Right forelimb (tissue), 1 donor: ENCODE measurements around the gene UGT1A6.
A peak's percentile ranks its signal among the peaks of the same experiment; 100 is the strongest.

Experiments used
- DNase-seq: peaks from one replicate; pipeline ENCODE4 v3.0.0-alpha.2; 2018

Gene UGT1A6

DNA sequence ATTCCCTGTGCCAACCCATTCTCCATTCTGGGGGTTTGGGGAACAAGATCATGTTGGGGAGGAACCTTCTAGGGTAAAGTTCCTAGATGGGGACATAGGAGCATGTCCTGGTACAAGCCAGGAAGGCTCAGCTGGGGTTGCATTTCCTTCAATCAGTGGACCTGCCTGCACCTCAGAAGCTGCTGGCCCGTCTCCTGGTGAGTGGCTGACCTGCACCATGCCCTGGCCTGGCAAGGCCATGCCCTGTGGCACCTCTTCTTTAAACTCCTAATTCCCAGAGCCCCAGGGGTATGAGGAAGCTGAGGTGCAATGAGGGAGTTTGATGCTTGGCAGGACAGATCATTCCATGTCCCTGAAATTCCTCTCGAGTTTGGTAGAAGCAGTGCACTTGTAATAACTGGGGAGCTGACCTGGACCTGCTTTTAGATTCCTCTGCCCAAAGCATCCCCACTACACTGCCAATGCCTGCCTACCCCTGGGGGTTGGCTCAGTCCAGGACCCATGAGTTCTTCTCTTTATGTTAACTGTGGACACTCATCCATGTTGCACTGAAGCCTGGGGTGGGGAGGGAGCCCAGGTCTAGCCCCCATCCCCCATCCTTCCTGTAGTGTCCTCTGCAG is 110.7 kb downstream of the UGT1A6 start:
- peak; percentile 16 for DNase-seq

DNA sequence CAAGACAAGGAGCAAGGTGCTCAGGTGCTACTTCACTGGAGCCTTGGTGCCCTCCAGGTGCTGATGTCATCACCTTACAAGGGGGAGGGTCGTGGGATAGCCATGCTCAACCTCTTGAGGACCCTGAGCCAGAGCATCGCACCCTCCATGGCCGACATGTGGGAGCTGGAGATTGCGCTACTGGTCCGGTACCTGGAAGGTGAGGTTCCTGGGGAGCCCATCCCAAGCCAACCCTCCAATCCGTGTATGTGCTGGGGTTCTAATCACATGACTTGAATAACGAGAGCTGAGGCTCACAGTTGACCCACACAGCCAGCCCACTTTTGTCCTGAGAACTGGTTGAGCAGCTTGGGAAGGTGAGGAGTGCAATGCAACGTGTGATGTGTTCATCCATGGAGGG is 111.3 kb downstream of the UGT1A6 start:
- peak; percentile 25 for DNase-seq

DNA sequence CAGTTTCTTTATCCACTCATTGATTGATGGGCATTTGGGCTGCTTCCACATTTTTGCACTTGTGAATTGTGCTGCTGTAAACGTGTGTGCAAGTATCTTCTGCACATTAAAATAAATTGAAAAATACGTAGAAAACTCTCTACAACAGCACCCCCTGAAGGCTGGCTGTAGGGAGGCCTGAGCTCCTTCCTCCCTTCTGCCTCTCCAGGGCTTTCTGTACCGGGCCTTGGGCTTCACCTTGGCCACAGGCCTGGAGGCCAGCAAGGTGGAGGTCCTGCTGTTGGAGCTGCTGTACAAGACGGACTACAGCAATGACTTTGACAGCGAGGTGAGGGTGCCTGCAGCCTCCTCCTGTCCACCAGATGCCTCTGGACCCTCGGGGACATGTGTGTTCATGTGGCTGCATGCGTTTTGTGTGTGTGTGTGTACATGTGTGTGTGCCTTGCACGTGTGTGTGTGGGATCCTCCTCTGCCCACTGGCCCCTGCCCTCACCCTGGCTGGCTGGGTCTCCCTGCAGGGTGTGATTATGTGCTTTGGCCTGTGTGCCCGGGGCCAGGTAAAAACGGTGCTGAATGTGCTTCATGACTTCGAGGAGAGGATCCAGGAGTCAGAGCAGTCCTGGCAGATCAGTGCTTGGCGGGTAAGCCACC is 114.7 kb downstream of the UGT1A6 start:
- DNase-seq, result peak; percentile 39

- DNase-seq, result peak; percentile 9
Measured at GRCh38 chr2:233807966-233808935, 115.6 kb downstream of the UGT1A6 start.

- DNase-seq, result peak; percentile 18
Measured at GRCh38 chr2:233810385-233810784, 117.7 kb downstream of the UGT1A6 start.

DNA sequence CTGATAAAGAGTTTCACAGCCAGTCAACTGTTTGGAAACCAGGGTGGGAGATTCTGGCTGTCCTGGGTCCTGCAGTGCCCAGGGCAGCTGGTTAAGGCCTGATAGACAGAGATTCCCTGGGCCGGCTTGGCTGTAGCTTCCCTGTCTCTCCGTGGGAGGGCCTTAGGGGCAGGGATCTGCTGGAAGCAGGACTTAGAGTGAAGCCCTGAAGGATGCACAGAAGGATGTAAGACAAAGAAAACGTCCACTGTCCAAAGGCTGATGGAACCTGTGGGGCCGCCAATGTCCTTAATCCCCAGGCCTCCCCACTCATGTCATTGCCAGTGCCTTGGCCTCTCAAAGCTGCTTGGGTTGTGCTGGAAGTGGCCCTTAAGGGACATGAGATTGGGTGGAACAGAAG is 118.4 kb downstream of the UGT1A6 start:
- DNase-seq, result no peak

DNA sequence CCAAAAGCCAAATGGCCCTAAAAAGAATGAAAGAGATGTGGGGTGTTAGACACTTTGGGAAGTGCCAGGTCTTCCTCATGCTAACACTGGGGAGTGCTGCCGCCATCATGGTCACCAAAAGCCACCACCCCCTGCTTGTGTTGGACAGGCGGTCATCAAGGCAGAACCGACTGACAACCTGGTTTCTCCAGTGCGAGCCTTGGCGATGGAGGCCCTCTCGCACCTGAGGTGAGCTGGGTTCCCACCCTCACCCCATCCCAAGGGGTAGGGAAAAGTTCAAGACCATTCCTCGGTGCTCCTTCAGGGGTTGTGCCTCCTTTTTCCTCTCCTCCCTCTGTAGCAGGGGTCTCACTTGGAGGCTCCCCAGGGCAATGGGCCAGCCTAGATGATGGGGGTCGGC is 119.0 kb downstream of the UGT1A6 start:
- DNase-seq, result peak; percentile 18

DNA sequence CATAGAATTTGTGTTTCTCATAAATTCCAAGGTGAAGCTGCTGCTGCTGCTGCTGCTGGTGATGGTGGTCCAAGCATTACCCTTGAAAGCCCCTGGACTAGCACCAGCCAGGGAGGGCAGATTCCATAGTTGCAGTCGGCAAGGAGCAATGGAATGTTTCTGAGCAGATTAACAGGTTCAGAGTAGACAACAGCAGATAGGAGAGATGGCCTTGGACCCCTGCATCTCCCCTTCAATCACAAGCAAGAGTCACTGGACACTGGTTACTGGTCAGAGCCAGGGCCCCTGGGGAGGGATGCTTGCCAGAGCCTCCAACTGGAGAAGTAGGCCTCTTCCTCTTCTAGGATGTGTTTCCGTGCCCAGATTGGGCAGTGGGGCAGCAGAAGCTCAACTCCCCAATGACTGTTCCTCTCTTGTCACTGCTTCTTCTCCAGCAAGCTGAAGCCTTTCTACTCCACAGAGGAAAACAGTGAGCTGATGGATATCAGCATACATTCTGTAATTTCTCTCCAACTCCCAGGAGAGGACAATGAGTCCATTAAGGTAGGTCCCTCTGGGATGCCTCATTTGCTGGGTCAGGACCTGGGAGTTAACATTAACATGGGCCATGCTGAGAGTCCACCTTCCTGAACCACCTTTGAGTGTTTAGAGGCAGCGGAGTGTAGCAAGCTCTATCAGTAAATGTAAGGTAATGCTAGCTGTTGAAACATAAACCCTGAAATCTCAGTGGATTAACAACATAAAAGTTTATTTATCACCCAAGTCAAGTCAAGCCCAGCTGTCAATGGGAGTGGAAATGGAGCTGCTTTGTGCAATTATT is 120.8 kb downstream of the UGT1A6 start:
- peak; percentile 5 for DNase-seq

GRCh38 chr2:233814056-233814835 is 121.6 kb downstream of the UGT1A6 start:
- peak; percentile 34 for DNase-seq

- DNase-seq, result no peak
Measured at GRCh38 chr2:233815861-233816260, 123.2 kb downstream of the UGT1A6 start.

- DNase-seq, result peak; percentile 7
Measured at GRCh38 chr2:233816334-233816733, 123.6 kb downstream of the UGT1A6 start.

- DNase-seq, result peak; percentile 34
Measured at GRCh38 chr2:233816771-233817170, 124.1 kb downstream of the UGT1A6 start.

DNA sequence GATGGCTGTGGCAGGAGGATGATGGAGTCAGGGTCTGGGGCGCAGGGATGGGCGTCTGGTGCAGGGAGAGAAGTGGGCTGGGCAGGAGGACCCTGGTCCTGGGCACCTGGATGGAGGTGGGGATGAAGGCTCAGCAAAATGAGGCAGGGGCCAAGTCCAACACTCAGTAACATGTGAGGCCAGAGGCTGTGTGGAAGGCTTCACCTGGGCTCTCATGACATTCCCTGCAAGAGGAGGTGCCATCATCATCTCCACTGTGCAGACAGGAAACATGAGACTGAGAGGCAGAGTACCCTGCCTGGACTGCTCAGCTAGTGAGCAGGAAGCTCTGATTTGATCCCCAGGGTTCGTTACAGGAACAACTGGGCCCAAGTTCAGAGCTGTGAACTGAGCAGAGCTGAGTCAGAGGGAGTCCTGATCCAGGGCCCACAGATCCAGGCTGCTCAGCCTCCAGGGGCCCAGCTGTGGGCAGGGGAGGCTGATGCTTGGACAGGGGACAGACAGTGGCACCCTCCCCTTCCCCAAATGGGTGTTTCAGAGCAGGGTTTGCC is 124.7 kb downstream of the UGT1A6 start:
- DNase-seq, result peak; percentile 28

- no peak for DNase-seq
Measured at GRCh38 chr2:233817995-233818638, 125.4 kb downstream of the UGT1A6 start.

DNA sequence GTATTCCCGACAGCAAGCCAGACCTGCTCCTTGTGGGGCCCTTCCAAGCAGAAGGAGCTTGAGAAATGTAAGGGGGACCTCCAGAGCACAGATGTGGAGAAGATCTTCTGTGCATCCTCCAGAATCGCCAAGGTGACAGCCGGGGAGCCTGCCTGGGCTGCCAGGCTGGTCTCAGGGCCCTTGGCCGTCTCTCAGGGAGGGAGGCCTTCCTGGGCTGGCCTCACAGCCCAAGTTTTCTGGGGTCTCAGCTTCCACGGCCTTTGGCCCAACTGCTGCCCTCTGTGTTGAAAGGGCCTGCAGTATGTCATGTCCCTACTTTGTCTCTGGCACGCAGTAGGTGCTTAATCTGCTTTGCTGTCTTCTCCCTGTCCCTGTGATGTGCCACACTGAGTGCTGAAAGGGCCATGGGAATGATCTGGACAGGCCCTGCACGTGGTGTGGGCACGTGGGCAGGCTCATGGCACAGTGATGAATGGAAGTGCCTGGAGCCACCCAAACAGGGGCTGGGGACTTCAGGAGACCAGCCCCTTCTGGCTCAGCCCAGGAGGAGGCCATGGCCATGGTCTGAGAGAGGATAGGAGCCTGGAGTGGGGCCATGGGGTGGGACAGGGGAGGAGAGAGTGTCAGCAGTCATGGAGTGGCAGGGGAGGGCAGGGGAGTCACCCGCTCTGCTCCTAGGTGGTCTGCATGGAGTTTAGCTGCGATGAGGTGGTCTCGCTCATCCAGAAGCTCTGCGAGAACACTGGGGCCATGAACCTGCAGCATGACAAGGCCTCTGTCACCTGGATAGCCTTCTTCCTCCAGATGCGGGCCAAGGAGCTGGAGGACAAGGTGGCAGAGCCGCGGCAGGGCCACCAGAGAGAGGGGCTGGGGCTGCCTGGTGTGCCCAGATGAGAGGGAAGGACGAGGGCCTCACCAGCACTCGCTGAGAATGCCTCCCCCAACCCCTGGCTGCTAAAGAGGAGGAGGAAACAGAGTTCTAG is 126.2 kb downstream of the UGT1A6 start:
- peak; percentile 22 for DNase-seq

DNA sequence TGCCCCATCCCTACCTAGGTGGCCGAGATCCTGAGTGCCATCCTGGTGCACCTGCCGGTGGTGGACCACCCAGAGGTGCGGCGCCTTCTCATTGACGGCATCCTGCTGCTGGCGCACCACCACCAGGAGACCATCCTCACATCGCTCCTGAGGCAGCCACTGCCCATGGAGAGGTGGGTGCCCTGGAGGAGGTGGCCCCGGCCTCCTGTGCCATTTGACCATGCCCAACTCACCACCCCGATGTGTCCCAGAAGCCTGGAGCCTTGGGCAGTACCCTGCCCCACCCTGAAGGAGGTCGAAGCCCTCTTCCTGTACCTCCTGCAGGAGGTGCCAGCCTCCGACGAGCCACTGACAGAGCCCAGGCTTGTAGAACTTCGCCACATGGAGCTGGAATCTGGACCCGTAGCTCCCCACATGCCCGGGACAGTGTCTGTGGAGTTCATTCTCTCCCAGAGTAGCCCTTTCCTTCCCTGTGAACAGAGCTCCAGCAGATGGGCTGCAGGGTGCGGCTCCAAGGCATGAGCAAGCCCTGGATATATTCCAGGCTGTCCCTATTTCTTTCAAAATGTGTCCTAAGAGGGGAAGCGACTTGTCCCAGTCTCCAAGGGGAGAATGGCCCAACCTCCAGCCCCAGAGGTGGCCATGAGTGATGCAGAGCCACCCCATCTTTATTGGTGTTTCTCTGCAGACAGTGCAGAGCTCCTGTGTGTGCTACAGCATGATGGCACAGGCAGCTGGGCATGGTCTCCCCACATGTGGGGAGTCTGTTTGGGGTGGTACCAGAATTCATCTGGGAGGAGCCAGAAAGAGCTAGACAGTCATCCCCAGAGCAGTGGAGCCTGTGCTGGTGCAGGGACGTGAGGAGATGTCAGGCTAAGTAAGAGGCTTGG is 127.4 kb downstream of the UGT1A6 start:
- peak; percentile 20 for DNase-seq

- peak; percentile 21 for DNase-seq
Measured at GRCh38 chr2:233820774-233821105, 128.1 kb downstream of the UGT1A6 start.

- peak; percentile 16 for DNase-seq
Measured at GRCh38 chr2:233821196-233821595, 128.5 kb downstream of the UGT1A6 start.

DNA sequence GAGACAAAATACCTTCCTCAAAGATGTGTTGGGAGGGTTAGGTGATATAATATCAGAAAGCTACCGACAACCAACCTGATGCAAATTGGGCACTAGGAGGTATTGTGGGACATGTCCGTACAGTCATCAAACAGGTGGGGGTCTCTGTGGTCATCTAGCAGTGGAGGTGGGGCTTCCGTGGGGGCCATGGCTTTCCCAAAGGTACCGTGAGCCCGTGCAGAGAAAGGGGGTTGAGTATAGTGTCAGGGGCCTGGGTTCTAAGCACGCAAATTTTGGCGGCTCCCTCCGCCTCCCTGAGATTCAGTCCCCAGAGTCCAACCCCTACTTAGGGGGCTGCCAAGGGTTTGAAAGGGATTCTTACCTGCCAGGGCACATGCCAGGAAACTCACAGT is 129.0 kb downstream of the UGT1A6 start:
- peak; percentile 19 for DNase-seq
